Measurements from ENCODE around the gene PRKRIP1.
A peak's percentile ranks its signal among the peaks of the same experiment; 100 is the strongest.
"Not testable (repeated sequence)": the region's sequence is repeated elsewhere in the genome, so short reads cannot be mapped to it uniquely, and the experiment has no call there.

Gene PRKRIP1

DNA sequence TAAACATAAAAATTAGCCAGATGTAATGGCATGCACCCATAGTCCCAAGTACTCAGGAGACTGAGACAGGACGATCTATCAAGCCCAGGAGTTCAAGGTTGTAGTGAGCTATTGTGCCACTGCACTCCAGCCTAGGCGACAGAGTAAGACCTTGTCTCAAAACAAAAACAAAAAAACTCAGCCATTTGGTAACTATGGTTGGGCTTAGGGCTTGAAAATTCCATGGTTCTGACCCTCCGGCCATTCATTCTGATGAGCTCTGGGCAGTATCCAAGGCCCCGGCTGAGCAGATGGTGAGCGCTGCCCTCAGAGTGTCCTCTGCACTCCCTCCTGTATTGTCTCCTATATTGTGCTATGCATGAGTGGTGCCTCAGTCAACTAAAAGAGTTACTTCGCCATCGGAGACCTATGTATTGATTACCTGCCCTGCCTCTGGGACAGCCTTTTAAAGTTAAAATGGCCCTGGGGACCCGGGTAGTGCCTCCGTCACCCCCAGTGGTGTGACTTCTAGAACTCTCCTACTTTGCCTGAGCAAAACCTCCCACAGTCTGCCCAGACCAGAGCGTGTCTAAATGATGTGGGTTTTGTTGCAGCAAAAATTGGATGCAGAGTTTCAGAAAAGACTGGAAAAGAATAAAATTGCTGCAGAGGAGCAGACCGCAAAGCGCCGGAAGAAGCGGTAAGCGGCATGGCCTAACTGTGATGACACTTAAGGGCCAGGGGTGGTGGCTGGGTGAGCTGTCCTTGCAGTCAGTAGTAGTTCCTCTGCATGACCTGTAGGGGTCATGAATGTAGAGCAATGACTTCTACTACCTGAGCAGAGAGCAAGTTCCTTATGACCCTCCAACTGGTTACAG, 8.1 kb downstream of the PRKRIP1 start:
- peak; percentile 90 for DNase-seq

DNA sequence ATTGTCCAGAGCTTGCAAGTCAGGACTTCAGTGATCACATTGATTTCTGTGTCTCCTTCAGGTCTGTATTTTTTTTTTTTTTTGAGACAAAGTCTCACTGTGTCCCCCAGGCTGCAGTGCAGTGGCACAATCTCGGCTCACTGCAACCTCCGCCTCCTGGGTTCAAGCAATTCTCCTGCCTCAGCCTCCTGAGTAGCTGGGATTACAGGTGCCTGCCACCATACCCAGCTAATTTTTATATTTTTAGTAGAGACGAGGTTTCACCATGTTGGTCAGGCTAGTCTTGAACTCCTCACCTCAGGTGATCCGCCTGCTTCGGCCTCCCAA, 8.7 kb downstream of the PRKRIP1 start:
- not testable (repeated sequence) for DNase-seq

GRCh38 chr7:102407910-102408309, 11.7 kb downstream of the PRKRIP1 start:
- no peak for DNase-seq

DNA sequence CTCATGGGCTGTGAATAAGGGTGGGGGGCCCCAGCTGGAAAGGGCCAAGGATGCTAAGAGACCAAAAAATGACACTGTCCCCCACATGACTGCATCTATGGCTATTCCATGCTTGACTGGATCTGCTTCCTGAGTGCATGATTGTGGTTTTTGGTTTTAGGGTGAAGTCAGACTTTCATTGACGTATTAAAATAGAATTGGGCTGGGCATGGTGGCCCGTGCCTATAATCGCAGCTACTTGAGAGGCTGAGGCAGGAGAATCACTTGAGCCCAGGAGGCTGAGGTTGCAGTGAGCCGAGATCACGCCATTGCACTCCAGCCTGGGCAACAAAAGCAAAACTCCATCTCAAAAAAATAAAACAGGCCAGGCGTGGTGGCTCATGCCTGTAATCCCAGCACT, 12.4 kb downstream of the PRKRIP1 start:
- DNase-seq, result not testable (repeated sequence)

- DNase-seq, result no peak
Measured at GRCh38 chr7:102409340-102409739, 13.2 kb downstream of the PRKRIP1 start.

GRCh38 chr7:102410123-102410522, 14.0 kb downstream of the PRKRIP1 start:
- DNase-seq, result no peak

GRCh38 chr7:102410918-102411317, 14.8 kb downstream of the PRKRIP1 start:
- DNase-seq, result no peak

- peak; percentile 82 for DNase-seq
Measured at GRCh38 chr7:102412548-102412947, 16.4 kb downstream of the PRKRIP1 start.

- no peak for DNase-seq
Measured at GRCh38 chr7:102413091-102413490, 16.9 kb downstream of the PRKRIP1 start.

DNA sequence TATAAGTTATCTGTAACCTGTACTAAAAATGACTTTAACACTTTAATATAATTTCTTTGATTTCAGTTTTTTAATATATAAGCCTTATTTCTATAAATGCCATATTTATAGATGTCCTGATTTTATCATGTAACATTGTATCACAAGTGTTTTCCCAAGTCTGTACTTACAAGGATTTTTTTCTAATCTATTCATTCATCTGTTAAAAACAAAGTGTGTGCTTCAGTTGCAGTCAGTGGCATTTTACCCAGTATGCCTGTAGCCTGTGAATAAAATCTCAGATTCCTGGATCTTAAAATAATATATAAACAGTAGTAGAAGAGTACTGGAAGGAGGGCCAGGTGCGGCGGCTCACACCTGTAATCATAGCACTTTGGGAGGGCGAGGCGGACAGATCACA, 17.4 kb downstream of the PRKRIP1 start:
- no peak for DNase-seq

DNA sequence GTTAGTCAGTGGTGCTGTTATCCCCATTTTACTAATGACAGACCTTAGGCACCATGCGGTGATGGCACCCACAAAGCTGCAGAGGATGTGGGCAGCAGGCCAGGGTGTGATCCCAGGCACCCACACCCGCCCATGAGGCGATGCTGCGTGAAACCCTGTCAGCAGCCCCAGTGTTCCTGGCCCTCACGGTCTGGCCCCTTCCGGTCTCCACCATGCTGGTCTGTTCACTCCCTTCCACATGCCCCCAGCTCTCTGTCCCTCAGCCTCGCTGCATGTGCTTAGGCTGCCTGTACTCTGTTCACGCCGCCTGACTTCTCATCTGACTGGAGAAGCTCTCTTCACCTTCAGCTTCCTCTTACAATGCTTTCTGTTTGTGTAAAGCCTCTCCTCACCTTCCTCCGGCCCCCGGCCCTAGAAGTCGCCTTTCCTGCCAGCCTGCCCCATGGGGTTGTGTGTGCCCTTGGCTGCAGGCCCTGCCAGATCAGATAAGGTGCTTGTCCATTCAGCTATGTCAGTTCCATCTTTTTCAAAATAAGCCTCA, 19.6 kb downstream of the PRKRIP1 start:
- DNase-seq, result peak; percentile 71

DNA sequence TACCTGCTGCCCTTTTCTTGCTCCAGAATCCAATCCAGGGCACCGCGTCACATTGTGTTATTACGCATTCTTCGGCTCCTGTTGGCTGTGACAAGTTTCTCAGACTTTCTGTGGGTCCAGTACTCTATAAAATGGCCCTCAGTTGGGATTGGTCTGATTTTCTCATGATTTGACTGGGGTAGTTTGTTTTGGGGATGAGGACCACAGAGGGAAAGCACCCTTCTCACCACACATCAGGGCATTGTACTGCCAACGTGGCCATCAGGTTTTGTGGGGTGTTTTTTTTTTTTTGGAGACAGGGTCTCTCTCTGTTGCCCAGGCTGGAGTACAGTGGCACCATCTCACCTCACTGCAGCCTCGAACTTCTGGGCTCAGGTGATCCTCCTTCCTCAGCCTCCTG, 20.2 kb downstream of the PRKRIP1 start:
- DNase-seq, result no peak

- DNase-seq, result no peak
Measured at GRCh38 chr7:102417105-102417504, 20.9 kb downstream of the PRKRIP1 start.

DNA sequence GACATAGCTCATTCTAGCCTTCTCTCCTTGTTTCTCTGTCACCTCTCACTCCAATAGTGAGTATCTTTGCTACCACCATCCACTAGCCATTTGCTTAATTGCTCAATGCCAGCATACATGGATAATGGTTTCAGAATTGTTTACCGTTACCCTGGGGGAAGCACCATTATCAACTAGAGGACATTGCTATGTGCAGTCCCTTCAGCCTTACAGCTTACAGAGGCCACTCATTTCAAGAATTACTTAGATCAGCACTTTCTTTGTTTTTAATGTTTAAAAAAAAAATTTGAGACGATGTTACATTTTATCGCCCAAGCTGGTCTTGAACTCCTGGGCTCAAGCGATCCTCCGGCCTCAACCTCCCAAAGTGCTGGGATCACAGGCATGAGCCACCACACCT, 22.4 kb downstream of the PRKRIP1 start:
- DNase-seq, result no peak

- peak; percentile 86 for DNase-seq
Measured at GRCh38 chr7:102421706-102422240, 25.6 kb downstream of the PRKRIP1 start.

GRCh38 chr7:102424129-102424551, 28.0 kb downstream of the PRKRIP1 start:
- no peak for DNase-seq

DNA sequence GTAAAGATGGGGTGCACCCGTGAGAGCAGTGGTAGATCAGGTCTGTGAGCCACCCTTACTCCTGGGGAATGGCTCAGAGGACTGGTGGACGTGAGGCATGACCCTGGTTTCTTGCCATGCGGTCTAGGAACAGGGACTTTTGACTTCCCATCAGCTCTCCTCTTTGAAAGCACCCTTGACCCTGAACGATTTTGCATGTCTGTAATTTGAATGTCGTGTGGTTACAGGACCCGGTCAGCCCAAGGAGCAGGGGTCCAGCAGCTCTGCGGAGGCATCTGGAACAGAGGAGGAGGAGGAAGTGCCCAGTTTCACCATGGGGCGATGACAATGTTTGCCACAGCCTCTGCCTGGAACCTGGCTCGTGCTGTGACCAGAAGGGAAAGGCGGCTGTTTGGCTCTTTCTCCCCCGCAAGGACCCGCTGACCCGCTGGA, 28.6 kb downstream of the PRKRIP1 start:
- no peak for DNase-seq

GRCh38 chr7:102425639-102426267, 29.6 kb downstream of the PRKRIP1 start:
- DNase-seq, result peak; percentile 82

DNA sequence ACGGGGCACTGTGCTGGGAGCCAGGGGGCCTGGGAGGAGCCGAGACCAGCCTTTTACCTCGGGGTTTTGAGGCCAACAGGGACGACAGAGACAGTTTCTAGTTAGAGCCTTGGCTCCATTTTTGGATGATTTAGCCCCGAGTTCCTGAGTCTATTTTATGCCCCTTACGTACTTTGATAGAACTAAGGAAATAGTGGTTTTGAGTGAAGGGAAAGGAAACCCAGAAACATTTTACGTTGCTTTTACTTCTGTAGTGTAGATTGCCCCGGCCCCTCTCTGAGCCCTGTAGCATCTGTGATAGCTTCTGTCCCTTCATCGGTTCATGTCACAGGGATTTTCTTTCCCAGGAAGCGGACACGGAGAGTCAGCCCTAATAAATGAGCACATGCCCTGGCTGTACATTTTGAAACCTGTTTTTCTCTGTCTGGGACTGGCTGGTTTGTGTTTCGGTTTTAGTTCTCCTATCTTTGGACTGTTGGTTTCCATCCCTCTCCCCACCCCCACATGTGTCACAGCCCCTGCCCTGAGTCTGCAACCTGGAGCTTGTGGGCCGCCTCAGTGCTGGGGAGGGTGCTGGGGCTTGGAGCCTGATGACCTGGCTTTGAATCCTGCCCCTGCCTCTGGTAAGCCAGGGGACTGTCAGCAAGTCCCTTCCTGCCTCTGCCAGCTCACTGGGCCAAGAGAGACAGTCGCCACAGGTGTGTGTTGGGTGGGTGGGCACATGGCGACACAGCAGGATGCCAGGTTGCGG, 30.3 kb downstream of the PRKRIP1 start:
- DNase-seq, result peak; percentile 75

GRCh38 chr7:102427019-102427405, 30.8 kb downstream of the PRKRIP1 start:
- DNase-seq, result peak; percentile 26

DNA sequence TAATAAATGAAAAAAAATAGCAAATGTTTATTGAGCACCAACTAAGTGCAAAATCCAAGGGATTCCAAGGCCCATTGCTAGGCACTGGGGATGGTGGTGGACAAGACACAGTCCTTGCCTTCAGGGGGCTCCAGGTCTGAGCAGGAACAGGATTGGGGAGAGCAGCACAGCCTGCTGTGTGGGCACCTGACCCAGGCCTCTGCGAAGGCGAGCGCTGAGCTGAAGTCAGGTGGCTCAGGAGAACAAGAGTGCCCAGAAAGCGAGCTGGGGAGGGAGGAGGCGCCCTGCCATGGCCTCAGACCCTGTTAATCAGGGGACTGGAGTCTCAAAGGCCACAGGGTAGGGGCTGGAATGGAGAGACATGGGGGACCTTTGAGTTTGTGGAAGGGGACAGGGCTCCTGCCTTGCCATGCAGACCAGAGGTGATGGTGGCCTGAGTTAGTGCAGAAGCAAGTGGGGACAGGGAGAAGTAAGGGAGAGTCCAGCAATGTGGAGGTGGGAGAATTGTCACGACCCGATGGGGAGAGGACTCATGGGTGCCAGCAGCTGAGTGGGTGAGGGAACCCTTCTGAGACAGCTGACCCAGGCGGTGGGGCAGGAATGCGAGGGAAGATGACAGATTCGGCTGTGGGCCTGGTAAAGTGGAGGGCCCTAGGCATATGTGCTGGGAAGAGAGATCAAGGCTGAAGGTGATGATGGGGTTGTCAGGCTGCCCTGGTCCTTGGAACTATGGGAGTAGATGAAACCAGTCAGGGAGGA, 33.2 kb downstream of the PRKRIP1 start:
- no peak for DNase-seq

GRCh38 chr7:102431617-102432298, 35.6 kb downstream of the PRKRIP1 start:
- peak; percentile 63 for DNase-seq
